Measurements from ENCODE around the gene QRFP.

Gene QRFP

DNA sequence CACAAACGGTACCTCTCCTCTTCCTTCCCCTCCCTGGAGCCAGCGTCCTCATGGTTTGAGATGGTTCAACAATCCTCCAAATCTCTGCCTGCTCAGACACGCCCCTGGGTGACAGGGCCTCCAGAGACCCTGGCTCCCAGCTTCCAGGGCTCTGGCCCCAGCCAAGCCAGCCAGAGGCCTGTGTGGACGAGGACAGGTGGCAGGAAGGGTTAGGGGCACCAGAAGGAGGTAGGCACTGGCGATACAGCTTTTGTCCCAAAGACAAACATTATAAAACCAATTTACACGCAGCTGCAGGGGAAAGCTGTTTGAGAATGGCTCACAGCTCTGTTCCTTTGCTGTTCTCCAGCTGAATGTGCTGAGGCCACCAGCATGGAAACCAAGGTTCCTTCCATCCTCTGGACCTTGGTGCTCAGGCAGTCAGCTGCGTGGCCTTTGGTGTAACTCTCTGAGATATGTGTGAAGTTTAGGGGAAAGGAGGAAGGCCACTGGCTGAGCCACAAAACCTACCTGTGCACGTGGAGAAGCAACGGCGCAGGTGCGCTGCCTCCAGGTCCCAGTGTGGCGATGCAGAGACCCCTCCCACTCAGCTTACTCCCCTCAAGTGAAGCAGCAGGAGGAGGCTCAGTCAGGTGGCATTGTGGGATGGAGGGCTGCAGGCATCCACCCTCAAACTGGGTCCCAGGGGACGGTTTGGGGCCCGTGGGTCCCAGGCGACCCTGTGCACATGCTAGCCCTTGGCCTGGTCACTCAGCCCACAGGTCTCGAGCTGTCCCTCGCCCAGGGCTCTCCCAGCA, 4.3 kb upstream of the QRFP start:
- no peak for DNase-seq (ENCODE audit: extremely low read depth, insufficient read length)
- Histone ChIP-seq H3K27me3 (replicated peaks; ENCODE audit: control insufficient read depth, insufficient read depth, low read length) (no peaks in the 10 kb centered on the region; the same call in 1 of the 2 replicates), H3K4me3 (replicated peaks; ENCODE audit: low read depth, low read length) (no peak overlapping the region), H3K36me3 (ENCODE audit: control insufficient read depth, insufficient read depth, low read length) (no peaks in the 10 kb centered on the region)
- TF ChIP-seq, protein P1, sequence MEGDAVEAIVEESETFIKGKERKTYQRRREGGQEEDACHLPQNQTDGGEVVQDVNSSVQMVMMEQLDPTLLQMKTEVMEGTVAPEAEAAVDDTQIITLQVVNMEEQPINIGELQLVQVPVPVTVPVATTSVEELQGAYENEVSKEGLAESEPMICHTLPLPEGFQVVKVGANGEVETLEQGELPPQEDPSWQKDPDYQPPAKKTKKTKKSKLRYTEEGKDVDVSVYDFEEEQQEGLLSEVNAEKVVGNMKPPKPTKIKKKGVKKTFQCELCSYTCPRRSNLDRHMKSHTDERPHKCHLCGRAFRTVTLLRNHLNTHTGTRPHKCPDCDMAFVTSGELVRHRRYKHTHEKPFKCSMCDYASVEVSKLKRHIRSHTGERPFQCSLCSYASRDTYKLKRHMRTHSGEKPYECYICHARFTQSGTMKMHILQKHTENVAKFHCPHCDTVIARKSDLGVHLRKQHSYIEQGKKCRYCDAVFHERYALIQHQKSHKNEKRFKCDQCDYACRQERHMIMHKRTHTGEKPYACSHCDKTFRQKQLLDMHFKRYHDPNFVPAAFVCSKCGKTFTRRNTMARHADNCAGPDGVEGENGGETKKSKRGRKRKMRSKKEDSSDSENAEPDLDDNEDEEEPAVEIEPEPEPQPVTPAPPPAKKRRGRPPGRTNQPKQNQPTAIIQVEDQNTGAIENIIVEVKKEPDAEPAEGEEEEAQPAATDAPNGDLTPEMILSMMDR (IDR thresholded peaks at IDR 0.05; ENCODE audit: insufficient read depth, low read length, poor library complexity, severe bottlenecking), result no peak

DNA sequence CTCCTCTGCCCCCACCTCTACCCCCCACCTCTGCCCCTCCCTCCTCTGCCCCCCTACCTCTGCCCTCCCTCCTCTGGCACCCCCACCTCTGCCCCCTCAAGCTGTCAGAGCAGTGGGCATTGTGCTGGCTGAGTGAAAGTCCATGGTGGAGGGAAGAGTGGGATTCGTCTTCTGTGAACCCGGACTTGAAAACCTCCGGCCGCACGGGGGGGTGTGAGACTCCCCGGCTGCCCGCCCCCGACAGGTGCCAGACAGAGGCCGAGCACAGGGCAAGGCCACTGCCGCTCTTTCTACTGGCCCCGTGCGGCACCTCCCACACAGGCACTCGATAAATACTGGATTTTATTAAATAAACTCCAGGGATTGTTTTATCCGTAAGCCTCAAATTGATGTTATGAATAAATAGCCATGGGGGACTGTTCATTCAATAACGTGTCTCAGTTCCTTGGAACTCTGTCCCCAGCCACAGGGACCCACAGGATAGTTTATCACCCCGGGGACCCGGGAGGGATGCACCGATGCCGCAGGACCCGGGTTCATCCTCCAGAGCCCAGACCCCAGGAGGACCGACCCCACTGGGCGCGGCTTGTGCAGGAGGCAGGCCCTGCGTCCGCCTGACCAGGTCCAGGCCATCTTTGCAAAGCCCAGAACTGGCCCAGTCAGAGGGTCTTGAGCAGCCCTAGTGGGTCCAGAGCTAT, 2.6 kb upstream of the QRFP start:
- Histone ChIP-seq H3K4me3 (replicated peaks; ENCODE audit: low read depth, low read length) (no peak overlapping the region), H3K27me3 (replicated peaks; ENCODE audit: control insufficient read depth, insufficient read depth, low read length) (no peaks in the 10 kb centered on the region; the same call in 1 of the 2 replicates), H3K36me3 (ENCODE audit: control insufficient read depth, insufficient read depth, low read length) (no peaks in the 10 kb centered on the region)
- TF ChIP-seq, protein P1 (IDR thresholded peaks at IDR 0.05; ENCODE audit: insufficient read depth, low read length, poor library complexity, severe bottlenecking), result no peak
- DNase-seq (ENCODE audit: extremely low read depth, insufficient read length), result no peak

DNA sequence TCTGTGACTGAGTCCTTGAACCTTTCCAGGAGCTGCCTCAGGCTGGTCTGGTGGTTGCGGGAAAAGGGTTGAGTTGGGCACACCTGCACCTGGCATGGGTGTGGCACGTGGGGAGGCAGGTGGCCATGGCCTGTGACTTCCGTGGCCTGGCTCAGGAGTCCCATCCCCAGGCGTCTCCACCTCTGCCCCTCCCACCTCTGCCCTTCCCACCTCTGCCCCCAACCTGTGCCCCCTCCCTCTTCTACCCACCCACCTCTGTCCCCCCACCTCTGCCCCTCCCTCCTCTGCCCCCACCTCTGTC, 1.9 kb upstream of the QRFP start:
- H3K27me3 ChIP-seq (replicated peaks; ENCODE audit: control insufficient read depth, insufficient read depth, low read length), result no peaks in the 10 kb centered on the region; the same call in 1 of the 2 replicates
- H3K36me3 ChIP-seq (ENCODE audit: control insufficient read depth, insufficient read depth, low read length), result peaks cover 2% of the 10 kb centered on the region; the same call in 1 of the 2 replicates
- DNase-seq (ENCODE audit: extremely low read depth, insufficient read length), result no peak
- no peak overlapping the region for H3K4me3 ChIP-seq (replicated peaks; ENCODE audit: low read depth, low read length)
- TF ChIP-seq, protein P1 (IDR thresholded peaks at IDR 0.05; ENCODE audit: insufficient read depth, low read length, poor library complexity, severe bottlenecking), result no peak

DNA sequence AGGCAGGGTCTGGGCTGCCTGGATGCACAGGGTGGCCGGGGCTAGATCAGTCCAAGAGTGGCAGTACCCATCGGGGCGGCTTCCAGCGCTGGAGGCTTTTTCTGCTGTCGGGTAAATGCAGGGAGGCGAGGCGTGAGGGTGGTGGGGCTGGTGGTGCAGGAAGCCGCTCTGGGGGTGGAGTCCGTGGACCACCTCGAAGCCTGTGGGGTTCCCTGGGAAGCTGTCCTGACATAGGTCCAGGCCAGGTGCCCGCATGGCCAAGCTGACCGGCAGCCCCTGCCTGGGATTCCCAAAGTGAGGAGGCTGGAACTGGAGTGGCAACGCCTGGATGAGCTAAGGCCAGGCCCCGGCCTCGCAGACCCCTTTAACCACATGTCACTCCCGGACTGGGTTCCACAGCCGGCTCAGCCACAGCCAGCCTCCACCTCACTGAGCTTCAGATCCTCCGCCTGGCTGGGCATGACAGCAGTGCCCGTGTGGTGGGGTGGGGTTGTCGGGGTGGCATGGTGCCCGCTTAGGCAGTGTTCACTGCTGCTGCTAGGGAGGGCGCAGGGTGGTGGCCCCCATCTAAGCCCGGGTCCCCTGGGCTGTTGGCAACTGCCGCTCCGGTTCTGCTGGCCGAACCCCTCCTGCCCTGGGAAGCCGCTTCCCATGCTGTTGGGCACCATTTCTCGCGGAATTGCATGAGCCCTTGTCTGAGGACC, 1.4 kb upstream of the QRFP start:
- no peak overlapping the region for H3K4me3 ChIP-seq (replicated peaks; ENCODE audit: low read depth, low read length)
- TF ChIP-seq, protein P1 (IDR thresholded peaks at IDR 0.05; ENCODE audit: insufficient read depth, low read length, poor library complexity, severe bottlenecking), result no peak
- H3K27me3 ChIP-seq (replicated peaks; ENCODE audit: control insufficient read depth, insufficient read depth, low read length), result no peaks in the 10 kb centered on the region; the same call in 1 of the 2 replicates
- no peak for DNase-seq (ENCODE audit: extremely low read depth, insufficient read length)
- peaks cover 2% of the 10 kb centered on the region; the same call in 1 of the 2 replicates for H3K36me3 ChIP-seq (ENCODE audit: control insufficient read depth, insufficient read depth, low read length)

DNA sequence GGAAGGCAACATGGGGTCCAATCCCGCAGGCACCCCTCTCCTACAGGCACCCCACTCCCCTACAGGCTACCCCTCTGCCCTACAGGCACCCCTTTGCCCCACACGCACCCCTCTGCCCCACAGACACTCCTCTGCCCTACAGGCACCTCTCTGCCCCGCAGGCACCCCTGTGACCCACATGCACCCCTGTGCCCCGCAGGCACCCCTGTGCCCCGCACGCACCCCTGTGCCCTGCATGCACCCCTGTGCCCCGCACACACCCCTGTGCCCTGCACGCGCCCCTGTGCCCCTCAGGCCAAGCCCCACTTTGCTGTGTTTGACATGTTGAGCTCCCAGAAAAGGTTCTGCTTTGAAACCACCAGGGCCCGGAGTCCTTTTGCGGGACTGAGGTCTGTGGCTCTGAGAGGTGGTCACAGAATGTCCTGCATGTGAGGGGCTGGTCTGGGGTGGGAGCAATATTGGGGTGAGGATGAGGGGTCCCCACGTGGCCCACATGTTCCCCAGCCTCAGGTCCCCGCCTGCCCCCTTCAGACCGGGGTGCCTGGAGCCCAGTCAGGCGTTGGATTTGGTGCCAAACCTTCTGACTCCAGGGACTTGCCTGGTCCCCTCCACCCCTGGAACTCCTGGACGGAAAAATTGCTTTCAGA, 616 bp upstream of the QRFP start:
- TF ChIP-seq, protein P1 (IDR thresholded peaks at IDR 0.05; ENCODE audit: insufficient read depth, low read length, poor library complexity, severe bottlenecking), result no peak
- Histone ChIP-seq H3K4me3 (replicated peaks; ENCODE audit: low read depth, low read length) (no peak overlapping the region), H3K36me3 (ENCODE audit: control insufficient read depth, insufficient read depth, low read length) (peaks cover 2% of the 10 kb centered on the region; the same call in 1 of the 2 replicates), H3K27me3 (replicated peaks; ENCODE audit: control insufficient read depth, insufficient read depth, low read length) (no peaks in the 10 kb centered on the region; the same call in 1 of the 2 replicates)
- no peak for DNase-seq (ENCODE audit: extremely low read depth, insufficient read length)
